Measurements from ENCODE around the gene NDUFS1.
"Not testable (repeated sequence)": the region's sequence is repeated elsewhere in the genome, so short reads cannot be mapped to it uniquely, and the experiment has no call there.

The NDUFS1 gene

GRCh38 chr2:206159346-206160124 lies at the start of gene NDUFS1, which contains the start of gene EEF1B2:
Gene NDUFS1, minus strand, starts transcription at chr2:206159444. Its CDS starts 5,766 bp downstream, at chr2:206153678.
Gene EEF1B2, plus strand, starts transcription at chr2:206159895. Its CDS starts 85 bp downstream, at chr2:206159980.
- DNase-seq, result peak; percentile 99

GRCh38 chr2:206208900-206209299 lies 49.7 kb upstream of the NDUFS1 start:
- DNase-seq, result no peak

DNA sequence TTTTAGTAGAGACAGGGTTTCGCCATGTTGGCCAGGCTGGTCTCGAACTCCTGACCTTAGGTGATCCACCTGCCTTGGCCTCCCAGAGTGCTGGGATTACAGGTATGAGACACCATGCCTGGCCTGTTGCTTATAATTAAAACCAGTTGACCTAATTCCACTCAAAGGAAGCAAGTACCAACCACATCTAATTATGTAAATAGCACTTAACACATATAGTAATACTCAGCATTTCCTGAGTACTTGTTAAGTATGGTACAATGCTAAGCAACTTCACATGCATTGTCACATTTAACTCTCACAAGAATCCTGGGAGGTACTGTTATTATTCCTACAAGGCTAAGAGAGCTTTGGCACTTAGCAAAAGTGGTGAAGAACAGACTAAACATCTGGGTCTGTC lies 48.1 kb upstream of the NDUFS1 start:
- not testable (repeated sequence) for DNase-seq

- DNase-seq, result no peak
Measured at GRCh38 chr2:206204710-206205109, 45.5 kb upstream of the NDUFS1 start.

DNA sequence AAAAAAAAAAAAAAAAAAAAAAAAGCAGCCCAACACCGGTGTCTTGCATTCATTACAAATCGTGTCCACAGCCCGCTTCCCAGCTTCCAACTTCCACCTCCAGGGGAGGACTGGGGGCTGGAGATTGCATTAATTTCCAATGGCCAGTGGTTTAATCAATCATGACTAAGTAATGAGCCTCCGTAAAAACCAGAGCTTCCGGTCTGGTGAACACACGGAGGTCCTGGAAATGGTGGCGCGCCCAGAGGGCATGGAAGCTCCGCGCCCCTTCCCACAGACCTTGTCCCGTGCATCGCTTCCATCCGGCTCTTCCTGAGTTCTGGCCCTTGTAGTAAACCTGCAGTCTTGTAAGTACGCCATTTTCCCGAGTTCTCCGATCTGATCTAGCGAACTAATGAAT lies 44.1 kb upstream of the NDUFS1 start:
- no peak for DNase-seq

DNA sequence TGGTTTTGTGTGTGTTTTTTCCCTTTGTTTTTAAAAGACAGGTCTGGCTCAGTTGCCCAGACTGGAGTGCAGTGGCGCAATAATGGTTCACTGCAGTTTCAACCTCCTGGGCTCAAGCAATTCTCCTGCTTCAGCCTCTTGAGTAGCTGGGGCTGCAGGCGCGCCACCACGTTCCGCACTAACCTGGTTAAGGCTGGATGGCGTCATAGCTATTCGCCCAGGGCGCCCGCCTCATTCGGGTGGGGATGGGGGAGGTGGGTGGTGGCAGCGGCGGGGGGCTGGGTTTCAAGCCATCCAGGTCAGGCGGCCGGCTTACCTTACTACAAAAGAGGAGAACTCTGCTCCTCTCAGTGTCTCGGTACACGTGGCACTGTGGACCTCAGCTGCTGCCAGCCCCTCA lies 43.2 kb upstream of the NDUFS1 start:
- no peak for DNase-seq

DNA sequence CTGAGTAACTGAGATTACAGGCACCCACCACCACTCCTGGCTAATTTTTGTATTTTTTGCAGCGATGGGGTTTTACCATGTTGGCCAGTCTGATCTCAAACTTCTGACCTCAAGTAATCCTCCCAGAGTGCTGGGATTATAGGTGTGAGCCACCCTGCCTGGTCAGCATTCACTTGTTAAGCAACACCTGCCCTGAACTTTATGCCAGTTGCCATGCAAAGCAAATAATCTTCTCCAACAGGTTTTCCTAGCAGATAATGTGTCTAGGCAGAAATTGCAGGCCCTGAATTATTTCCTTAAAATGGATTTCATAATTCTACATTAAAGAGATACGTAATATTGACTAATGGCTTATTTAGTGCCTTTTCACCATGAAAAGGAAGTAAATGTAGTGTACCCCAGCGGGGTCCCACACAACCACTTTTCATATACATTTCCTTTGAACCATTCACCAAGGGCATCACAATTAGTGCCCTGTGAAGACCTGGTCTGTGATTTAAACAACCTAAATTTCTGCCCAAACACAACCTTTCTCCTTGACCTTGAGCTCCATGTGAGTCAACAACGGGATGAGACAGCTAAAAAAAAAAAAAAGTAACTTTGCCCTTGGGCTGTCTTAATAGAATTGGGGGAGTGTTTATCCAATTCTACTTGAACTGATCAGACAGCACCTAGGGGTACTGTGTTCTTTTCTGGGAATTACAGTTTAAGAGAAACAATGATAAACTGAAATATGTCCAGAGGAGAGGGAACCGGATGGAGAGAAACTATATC lies 42.0 kb upstream of the NDUFS1 start:
- no peak for DNase-seq

DNA sequence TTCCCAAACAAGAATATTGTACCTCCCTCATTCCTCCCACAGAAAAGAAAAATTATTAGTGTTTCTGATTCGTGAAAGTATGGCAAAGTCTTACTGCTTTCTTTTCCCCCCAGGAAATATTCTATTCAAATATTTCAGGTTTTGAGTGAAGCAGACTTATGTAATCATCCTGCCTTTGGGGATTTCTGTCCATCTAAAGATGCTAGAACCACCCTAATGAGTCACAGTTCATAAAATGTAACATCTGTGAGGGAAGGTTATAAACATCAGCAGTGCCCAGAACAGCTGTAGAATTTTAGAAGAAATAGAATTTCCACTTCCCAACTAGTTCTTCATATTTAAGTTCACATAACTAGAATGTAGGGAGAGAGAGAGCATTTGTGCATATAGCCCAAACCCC lies 39.4 kb upstream of the NDUFS1 start:
- no peak for DNase-seq

DNA sequence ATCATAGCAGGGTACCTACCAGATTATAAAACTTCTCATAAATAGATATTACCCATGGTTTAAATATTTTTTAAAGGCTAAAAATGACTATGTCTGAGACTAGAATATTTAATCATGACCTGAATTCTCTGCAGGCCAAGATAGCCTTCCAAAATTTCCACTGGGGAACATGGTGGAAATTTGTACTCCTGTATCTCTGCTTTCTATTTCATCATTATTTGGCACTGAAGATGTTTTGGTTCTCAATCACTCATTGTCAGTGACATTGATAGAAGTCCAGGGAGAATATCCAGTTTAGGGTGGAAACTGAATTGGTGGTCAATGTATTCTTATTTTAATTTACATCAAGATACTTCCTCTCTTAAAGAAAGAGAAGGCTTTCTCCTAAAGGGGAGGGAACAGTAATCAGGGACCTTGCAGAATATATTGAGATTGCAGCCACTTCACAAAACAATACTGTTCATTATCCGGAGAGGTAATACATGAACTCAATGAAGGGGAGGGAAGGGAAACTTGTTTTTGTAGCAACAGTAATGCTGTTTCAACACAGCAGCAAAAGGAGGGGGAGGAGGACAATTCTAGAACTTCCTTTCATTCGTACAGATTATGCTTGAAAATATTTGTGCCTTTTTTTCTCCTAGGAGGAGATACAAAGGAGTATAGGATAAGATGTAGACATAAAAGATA lies 34.6 kb upstream of the NDUFS1 start:
- DNase-seq, result no peak

GRCh38 chr2:206192157-206192556 lies 32.9 kb upstream of the NDUFS1 start:
- no peak for DNase-seq

- DNase-seq, result no peak
Measured at GRCh38 chr2:206190689-206191088, 31.4 kb upstream of the NDUFS1 start.

DNA sequence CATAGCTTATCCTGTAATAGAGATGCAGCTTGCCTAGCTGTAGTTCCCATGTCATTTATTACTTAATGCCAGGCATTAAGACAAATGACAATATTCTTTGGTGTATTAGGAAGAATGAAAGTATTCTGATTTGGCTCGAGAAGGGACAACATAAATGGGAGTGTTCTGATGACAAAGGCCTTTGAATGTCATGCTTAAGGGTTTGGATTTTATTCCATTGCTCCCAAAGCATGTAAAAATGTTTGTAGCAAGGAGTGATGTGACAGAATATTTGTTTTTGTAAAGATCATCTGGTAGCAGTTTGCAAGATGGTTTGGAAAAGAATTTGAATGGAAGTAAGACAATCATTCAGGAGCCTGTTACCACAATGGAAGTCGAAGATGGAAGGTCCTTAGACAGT lies 30.9 kb upstream of the NDUFS1 start:
- no peak for DNase-seq

- DNase-seq, result no peak
Measured at GRCh38 chr2:206189691-206190090, 30.4 kb upstream of the NDUFS1 start.

DNA sequence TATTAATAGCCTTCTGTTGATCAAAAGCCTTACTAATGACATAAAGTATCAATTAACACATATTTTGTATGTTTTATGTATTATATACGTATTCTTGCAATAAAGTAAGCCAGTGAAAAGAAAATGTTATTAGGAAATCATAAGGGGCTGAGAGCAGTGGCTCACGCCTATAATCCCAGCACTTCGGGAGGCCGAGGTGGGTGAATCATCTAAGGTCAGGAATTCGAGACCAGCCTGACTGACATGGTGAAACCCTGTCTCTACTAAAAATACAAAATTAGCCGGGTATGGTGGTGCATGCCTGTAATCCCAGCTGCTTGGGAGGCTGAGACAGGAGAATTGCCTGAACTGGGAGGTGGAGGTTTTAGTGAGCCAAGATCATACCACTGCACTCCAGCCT lies 22.3 kb upstream of the NDUFS1 start:
- DNase-seq, result not testable (repeated sequence)

GRCh38 chr2:206176901-206177300 lies 17.7 kb upstream of the NDUFS1 start:
- no peak for DNase-seq

GRCh38 chr2:206176121-206176520 lies 16.9 kb upstream of the NDUFS1 start:
- DNase-seq, result peak; percentile 38

DNA sequence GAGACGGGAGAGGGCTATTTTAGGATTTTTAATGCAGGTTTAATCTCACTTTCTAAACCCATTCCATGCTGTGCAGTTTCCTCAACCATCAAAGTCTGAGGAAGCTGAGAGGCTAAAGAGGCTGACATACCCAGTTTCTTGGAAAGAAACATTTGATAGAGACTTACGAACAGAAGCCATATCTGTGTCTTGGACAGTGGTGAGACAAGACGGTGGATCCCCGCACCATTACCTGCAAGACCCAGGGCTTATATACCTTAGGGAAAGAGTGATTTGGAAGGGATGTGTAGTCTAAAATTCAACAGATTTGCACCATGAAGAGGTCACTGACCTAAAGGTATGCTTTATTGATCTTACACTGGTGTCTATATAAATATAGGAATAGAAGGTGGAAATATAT lies 13.9 kb upstream of the NDUFS1 start:
- DNase-seq, result no peak

GRCh38 chr2:206171624-206172397 lies 12.6 kb upstream of the NDUFS1 start:
- not testable (repeated sequence) for DNase-seq

GRCh38 chr2:206168230-206168629 lies 9.0 kb upstream of the NDUFS1 start:
- DNase-seq, result not testable (repeated sequence)

- peak; percentile 53 for DNase-seq
Measured at GRCh38 chr2:206164261-206164862, 5.1 kb upstream of the NDUFS1 start.

DNA sequence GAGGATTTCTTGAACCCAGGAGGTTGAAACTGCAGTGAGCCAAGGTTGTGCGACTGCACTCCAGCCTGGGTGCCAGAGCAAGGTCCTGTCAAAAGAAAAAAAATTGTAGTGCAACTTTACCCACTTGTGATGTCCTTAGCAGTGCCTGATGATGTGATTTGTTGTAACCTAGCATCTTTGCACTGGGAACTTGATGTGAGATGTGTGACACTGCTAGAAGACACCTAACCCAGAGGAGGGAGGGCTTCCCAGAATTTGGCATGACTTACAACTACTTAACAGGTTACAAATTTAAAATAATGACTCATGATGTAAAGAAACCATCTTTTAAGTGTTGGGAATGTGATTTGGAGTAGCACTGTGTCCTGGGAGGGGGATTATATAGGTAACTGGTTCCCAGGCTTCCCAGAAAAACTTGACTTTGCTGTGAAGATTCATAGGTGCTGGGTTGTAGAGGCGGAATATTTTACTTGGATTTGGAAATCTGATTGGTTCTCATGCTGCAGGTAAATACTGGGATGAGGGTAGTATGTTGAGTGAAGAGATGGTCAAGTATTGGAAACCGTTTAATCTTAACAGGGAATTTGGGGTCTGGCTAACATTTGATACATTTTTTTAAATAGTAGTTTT lies 4.1 kb upstream of the NDUFS1 start:
- DNase-seq, result no peak

- not testable (repeated sequence) for DNase-seq
Measured at GRCh38 chr2:206162401-206162800, 3.2 kb upstream of the NDUFS1 start.

All from femur (tissue), 1 donor.